GM12864 (cell line): Measurements from ENCODE around the gene TMC5.

Experiments
- DNase-seq: peaks from one replicate; pipeline ENCODE4 v3.0.0-alpha.2; 2011; ENCODE audit warnings: low read depth
- H3K4me3 ChIP-seq: 2 replicates; pipeline ENCODE4 v1.5.1; 2011; ENCODE audit warnings: mild to moderate bottlenecking, low read depth, low read length, control low read depth
- TF ChIP-seq, protein P1 (sequence below): IDR thresholded peaks from 2 replicates; pipeline ENCODE4 v1.5.1; 2011; ENCODE audit warnings: low read depth, mild to moderate bottlenecking, moderate library complexity, low read length, control low read depth, inconsistent platforms; ENCODE audit errors: missing control alignments

TMC5 gene

DNA sequence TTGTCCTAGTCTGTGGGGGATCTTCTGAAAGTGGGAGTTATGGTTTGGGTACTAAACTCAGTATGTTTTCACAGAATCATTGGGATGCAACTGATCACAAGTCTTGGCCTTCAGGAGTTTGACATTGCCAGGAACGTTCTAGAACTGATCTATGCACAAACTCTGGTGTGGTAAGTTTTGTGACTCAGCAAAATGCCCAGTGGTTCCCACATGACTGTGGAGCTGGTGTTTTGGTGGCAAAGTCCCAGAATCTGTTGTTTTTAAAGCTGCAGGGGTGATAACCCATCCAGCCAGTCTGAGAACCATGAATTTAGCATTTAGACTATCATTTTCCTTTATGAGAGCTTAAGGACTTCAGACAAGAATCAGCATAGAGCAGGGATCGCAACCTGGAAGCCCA is 63.6 kb downstream of the TMC5 start:
- TF ChIP-seq, protein P1, sequence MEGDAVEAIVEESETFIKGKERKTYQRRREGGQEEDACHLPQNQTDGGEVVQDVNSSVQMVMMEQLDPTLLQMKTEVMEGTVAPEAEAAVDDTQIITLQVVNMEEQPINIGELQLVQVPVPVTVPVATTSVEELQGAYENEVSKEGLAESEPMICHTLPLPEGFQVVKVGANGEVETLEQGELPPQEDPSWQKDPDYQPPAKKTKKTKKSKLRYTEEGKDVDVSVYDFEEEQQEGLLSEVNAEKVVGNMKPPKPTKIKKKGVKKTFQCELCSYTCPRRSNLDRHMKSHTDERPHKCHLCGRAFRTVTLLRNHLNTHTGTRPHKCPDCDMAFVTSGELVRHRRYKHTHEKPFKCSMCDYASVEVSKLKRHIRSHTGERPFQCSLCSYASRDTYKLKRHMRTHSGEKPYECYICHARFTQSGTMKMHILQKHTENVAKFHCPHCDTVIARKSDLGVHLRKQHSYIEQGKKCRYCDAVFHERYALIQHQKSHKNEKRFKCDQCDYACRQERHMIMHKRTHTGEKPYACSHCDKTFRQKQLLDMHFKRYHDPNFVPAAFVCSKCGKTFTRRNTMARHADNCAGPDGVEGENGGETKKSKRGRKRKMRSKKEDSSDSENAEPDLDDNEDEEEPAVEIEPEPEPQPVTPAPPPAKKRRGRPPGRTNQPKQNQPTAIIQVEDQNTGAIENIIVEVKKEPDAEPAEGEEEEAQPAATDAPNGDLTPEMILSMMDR = no peak
- no peak for DNase-seq
- H3K4me3 ChIP-seq = no peak overlapping the region

DNA sequence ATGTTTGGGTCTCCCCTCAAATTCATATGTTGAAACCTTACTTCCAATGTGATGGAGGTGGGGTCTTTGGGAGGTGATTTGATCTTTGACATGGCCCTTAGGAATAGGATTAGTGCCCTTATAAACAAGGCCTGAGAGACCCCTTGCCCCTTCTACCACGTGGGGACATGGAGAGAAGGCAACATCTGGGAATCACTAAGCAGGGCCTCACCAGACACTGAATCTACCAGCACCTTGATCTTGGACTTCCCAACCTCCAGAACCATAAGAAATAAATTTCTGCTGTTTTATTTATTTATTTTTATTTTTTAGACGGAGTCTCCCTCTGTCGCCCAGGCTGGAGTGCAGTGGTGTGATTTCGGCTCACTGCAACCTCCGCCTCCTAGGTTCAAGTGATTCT is 64.1 kb downstream of the TMC5 start:
- H3K4me3 ChIP-seq = no peak overlapping the region
- TF ChIP-seq, protein P1 = no peak
- DNase-seq = no peak

DNA sequence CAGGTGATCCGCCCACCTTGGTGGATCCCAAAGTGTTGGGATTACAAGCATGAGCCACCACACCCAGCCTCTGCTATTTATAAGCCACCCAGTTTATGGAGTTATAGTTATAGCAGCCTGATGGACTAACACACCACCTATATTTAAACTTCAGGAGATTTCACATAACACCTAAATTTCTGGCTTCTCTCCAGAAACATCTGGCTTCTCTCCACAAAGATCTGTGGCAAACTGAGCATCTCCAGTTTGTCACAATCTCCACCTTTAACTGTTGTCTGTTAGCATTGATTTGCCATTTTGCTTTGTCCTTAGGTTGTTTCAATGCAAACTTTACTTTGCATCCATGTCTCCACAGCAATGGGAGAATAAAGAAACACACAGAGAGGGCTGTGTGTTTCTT is 64.6 kb downstream of the TMC5 start:
- no peak for DNase-seq
- TF ChIP-seq, protein P1 = no peak
- no peak overlapping the region for H3K4me3 ChIP-seq

DNA sequence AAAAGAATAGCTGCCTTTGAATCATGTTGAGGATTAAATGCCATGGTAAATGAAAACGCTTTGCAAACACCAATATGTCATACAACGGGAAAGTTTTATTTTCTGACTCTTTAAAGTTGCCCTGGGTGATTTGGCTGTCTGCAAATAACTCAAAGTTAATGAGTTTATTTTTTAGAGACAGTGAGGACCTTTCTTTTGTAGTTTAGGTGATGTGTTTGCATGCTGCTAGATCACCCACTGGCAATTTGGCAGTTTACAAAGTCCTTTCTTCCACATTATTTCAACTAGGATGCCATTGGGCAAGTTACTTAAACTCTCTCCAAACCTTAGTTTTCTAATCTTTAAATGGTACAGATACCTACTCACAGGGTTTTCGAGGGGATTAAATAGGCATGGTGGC is 66.4 kb downstream of the TMC5 start:
- no peak overlapping the region for H3K4me3 ChIP-seq
- no peak for DNase-seq
- TF ChIP-seq, protein P1 = no peak

DNA sequence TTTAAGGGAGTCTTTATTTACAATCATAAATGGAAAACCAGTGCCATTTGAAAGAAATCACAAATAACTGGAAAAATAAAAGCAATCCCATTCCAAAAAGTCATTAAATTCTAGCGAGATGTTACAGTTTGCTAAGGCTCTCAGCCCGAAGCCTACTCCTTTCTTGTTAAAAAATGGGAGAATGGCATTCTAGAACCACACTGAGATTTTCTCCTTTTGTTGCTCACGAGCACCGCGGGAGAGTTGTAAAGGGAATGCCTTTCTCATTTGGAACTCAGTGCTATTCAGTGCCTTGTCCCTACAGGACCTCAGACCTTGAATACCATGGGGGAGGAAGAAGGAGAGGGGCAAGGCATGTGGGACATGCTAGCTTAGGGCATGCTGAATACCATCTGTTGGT is 67.9 kb downstream of the TMC5 start:
- no peak for DNase-seq
- TF ChIP-seq, protein P1 = no peak
- no peak overlapping the region for H3K4me3 ChIP-seq

DNA sequence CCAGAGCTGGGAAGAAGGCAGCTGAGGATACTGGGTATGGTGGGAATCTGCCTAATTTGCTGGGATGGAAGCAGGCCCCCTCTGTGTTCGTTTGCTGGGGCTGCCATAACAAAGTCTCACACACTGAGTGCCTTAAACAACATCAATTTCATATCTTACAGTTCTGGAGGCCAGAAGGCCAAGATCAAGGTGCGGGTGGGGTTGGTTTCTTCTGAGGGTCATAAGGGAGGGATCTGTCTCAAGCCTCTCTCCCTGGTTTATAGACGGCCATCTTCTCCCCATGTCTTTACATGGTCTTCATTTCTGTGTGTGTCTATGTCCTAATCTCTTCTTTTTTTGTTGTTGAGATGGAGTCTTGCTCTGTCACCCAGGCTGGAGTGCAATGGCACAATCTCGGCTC is 68.4 kb downstream of the TMC5 start:
- no peak for DNase-seq
- no peak overlapping the region for H3K4me3 ChIP-seq
- TF ChIP-seq, protein P1 = no peak

DNA sequence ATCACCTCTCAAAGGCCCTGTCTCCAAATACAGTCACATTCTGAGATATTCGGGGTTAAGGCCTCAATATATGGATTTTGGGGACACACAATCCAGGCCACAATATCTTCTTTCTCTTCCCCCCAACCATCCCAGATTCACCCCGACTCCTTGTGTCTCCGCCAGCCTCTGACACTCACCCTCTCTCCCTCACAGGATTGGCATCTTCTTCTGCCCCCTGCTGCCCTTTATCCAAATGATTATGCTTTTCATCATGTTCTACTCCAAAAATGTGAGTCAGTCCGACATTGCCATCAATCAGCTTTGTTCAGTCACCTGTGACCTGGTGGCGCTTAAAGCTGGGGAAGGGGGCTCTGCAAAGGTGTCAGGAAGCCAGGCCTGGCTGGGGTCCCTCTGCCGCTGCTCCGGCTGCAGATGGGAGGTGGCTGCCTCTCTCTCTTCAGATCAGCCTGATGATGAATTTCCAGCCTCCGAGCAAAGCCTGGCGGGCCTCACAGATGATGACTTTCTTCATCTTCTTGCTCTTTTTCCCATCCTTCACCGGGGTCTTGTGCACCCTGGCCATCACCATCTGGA is 69.2 kb downstream of the TMC5 start:
- no peak for DNase-seq
- TF ChIP-seq, protein P1 = no peak
- no peak overlapping the region for H3K4me3 ChIP-seq
